Stimulated activated CD4-positive, alpha-beta T cell treated with anti-CD3 and anti-CD28 coated beads, TNF-alpha, amount 100 ng/mL, for 4 hours (primary cell): ENCODE data around the gene TRAPPC10.

Experiments
- DNase-seq, 3 experiments: peaks; one replicate each; pipeline ENCODE4 v3.0.0-alpha.2; 2020; ENCODE audit warnings: low read depth in 3 of 3

TRAPPC10 gene, protein sequence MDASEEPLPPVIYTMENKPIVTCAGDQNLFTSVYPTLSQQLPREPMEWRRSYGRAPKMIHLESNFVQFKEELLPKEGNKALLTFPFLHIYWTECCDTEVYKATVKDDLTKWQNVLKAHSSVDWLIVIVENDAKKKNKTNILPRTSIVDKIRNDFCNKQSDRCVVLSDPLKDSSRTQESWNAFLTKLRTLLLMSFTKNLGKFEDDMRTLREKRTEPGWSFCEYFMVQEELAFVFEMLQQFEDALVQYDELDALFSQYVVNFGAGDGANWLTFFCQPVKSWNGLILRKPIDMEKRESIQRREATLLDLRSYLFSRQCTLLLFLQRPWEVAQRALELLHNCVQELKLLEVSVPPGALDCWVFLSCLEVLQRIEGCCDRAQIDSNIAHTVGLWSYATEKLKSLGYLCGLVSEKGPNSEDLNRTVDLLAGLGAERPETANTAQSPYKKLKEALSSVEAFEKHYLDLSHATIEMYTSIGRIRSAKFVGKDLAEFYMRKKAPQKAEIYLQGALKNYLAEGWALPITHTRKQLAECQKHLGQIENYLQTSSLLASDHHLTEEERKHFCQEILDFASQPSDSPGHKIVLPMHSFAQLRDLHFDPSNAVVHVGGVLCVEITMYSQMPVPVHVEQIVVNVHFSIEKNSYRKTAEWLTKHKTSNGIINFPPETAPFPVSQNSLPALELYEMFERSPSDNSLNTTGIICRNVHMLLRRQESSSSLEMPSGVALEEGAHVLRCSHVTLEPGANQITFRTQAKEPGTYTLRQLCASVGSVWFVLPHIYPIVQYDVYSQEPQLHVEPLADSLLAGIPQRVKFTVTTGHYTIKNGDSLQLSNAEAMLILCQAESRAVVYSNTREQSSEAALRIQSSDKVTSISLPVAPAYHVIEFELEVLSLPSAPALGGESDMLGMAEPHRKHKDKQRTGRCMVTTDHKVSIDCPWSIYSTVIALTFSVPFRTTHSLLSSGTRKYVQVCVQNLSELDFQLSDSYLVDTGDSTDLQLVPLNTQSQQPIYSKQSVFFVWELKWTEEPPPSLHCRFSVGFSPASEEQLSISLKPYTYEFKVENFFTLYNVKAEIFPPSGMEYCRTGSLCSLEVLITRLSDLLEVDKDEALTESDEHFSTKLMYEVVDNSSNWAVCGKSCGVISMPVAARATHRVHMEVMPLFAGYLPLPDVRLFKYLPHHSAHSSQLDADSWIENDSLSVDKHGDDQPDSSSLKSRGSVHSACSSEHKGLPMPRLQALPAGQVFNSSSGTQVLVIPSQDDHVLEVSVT

DNA sequence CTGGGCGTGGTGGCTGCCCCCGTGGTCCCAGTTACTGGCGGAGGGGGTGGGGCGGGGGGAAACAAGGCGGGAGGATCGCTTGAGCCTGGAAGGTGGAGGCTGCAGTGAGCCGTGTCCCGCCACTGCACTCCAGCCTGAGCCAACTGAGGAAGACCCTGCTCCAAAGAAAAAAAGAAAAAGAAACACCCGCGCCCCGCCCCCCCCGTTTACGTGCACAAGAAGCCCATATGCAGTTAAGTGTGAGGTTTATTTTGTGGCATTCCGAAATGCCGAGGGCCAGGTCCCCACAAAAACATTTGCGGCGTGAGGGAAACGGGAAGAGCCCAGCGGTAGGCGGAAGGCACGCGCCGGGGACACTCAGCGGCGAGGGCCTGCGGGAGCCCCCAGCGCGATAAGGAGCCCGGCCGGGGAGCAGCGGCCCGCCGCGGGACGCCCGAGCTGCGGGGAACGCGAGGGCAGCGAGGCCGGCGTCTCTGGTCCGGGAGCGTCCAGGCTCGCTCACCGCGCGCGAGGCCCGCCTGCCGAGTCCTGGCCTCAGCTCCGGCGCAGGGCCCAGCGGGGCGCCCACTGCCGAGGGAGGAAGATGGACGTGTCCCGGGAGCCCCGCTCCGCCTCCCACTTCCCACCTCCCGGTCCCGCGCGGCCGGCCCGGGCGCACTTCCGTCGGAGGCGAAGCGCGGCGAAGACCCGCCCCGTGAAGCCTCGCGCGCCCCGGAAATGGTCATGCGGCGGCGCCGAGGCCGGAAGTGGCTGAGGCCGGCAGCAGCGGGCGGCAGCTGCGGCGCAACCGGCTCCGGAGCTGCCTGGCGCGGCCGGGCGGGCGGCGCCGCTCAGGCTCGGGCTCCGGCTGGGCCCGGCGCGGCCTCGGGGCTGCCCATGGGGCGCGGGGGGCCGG, at the start of gene TRAPPC10:
Gene TRAPPC10, plus strand, starts transcription at position 731 of the 895 bp plus-strand sequence. CDS start 185 bp downstream, outside the sequence.
- DNase-seq, result peak; percentile 48 to 72 (median 55)

DNA sequence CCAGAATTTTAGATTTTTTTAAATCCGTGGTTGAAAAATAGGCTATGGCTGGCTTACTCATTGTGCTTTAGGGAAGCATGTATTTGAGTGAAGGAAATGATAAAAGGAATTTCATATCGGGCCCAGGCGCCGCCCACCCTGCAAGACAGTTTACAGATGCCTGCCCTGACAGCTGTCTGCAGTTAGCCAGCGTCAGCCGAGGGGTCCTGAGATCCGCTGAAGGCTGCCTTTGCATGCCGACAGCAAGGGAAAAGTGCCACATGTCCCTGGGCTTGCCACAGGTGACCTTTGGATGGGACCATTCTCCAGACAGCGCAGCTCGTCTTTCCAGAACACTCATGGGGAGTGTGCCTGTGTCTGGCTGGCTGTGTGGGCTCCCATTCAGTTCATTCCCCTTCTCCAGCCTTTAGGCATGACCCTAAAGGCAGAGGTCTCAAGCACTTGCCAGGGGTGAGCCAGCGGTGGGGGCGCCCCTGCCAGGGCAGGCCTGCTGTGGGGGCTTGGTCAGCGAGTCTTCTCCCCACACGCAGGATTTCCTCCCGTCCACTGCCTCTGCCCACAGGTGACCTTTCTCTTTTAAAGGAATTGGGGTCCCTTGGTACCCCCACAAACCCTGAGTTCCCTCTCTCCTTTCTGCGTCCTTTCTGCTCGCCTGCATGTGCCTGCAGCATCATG, 46.1 kb upstream of the TRAPPC10 start:
- no peak for DNase-seq

DNA sequence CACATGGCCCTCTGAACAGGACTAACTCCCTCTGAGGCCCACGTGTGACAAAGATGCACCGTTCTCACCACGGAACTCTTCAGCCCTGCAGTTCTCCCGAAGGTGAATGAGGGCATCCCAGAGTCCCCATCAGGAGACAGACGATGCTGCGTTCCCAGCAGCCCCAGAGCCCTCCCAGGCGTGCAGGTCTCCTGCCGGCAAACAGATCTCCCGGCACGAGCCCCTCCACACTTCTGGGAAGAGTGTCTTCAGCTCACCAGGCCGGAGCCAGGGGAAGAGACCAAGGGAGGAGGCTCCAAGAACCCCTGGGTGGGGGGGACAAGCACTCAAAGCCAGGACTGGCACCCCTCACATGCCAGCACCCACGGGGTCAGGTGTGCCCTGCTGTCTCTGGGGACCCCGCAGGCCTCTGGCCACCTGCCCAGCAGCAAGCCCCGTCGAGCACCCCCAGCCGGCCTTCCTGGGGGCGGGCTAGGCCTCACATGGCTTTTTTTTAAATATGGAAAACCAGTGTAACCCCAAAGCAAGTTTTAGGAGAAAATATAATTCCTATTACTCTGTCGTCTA, 45.1 kb upstream of the TRAPPC10 start:
- DNase-seq, result no peak

DNA sequence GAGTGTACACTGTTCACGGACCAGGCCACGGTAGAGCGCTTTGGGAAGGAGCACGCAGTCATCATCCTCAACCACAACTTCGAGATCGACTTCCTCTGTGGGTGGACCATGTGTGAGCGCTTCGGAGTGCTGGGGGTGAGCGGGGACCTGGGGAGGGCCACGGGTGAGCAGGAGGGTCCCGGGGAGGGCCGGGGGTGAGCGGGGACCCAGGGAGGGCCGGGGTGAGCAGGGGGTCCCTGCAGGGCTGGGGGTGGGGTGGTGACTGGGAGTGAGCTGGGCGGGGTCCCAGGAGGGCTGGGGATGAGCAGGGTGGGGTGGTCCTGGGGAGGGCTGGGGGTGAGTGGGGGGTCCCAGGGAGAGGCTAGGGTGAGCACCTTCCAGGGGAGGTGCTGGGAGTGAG, 44.1 kb upstream of the TRAPPC10 start:
- no peak for DNase-seq

DNA sequence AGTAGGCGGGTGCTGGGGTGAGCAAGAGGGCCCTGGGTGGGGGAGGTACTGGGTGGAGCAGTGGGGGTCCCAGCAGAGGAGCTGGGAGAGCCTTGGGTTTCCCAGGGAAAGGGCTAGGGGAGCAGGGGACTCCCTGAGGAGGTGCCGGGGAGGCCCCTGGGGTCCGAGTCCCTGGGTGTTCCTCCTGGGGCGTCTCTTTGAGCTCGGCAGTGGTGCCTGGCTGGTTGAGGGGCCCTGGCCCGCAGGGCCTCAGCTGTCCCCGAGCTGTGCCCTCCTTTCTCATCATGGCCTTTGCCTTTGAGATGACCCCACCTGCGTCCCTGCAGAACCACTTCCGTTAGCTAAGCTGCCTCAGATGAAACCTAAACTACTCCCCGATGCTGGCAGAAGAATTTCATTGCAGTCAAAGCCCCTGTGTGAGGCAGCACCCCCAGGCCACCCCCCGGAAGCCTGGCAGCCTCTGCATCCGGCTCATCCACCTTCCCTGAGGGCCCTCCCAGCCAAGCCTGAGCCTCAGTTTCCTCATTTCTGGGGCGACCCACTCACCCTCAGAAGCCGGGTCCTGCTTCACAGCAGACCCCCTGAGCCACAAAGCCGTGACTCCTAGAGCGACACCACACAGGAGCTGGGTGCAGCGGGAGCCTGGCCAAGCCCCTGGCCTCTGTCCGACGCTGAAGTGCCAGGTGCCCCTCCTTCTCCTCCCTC, 43.5 kb upstream of the TRAPPC10 start:
- DNase-seq, result no peak

DNA sequence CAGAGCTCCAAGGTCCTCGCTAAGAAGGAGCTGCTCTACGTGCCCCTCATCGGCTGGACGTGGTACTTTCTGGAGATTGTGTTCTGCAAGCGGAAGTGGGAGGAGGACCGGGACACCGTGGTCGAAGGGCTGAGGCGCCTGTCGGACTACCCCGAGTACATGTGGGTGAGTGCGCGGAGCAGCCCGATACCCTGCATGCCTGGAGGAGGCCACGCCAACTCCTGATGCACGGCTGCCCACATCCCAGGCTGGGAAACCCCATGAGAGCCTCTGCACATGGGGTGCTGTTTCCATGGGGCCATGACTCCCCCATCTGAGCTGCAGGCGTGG, 43.0 kb upstream of the TRAPPC10 start:
- no peak for DNase-seq

DNA sequence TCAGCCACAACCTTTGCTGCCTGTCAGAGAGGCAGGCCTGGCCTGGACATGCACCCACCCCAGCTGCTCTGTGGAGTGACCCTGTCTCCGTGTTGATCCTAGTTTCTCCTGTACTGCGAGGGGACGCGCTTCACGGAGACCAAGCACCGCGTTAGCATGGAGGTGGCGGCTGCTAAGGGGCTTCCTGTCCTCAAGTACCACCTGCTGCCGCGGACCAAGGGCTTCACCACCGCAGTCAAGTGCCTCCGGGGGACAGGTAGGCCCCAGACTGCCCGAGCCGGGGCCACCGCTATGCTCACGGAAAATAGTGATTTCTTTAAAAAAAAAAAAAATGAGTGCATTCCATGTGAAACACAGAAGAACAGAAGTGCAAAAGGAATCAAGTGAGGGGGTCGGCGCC, 41.6 kb upstream of the TRAPPC10 start:
- no peak for DNase-seq

DNA sequence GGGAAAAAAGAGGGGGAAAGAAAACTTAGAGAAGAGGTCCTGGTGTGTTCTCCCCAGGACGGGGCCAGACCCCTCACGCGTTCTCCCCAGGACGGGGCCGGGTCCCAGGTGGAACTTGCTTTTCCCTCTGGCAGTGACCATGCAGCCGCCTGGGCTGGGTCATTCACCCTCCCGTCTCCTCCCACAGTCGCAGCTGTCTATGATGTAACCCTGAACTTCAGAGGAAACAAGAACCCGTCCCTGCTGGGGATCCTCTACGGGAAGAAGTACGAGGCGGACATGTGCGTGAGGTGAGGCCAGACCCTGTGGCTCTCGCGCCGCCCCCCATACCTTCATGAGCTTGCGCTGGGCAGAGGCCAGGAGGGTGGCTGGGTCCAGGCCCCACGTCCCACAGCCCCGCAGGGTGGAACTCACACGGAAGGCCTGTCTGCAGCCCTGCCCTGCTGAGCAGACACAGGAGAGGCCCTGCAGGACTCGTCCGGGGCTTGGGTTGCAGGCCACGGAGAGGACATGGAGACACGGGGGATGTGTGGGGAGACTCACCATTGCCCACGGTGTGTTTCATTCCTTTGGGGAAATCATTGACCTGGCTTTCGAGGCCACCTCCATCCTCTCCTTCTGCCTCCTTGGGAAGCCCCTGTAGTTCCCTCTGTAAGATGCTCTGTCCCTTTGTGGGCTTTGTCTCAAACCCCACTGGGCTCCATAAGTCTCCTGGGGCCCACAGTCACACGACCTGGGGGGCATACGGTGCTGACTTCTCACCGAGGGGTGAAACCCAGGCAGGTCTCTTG, 40.7 kb upstream of the TRAPPC10 start:
- DNase-seq, result no peak

DNA sequence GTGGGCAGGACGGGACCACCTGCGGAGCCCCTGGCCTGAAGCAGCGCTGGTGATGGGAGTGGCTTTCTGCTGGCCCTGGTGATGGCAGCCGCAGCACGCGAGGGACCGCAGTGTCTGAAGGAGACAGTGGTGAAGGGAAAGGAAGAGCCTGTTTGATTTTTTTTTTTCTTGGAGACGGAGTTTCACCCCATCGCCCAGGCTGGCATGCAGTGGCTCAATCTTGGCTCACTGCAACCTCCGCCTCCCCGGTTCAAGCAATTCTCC, 40.2 kb upstream of the TRAPPC10 start:
- no peak for DNase-seq

DNA sequence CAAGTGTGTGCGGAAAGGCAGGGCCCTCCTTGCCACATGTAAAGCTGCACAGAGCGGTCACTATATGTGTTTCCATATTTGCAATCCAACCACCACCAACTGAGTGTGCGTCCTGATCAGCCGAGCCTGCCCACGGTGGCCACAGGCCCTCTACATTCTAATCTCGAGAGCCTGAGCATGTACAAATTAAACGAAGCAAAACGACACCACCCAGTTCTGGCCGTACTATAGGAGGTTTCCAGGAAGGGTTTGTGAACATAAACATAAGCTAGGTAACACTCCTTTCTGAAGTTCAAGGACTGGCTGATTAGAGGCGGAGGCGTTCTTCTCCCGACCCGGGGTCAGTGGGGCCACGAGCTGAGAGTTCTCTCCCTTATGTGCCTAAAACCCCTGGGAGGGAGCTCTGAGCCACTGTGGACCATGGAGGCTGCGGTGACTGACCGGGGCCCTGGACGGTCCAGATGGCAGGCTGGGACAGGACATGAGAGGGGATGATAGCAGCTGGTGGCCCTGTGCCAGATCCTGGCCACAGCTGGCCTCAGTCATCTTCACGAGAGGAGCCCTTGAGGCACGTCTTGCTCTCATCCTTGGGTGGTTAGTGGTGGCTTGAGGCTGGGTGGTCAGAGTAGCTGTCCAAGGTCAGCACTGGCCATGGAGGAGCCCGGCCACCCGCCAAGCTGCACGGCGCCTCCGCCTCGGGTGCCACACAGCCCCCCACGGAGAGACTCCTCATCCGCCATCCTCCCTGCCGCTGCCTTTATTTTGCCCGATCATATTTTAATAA, 39.1 kb upstream of the TRAPPC10 start:
- no peak for DNase-seq

DNA sequence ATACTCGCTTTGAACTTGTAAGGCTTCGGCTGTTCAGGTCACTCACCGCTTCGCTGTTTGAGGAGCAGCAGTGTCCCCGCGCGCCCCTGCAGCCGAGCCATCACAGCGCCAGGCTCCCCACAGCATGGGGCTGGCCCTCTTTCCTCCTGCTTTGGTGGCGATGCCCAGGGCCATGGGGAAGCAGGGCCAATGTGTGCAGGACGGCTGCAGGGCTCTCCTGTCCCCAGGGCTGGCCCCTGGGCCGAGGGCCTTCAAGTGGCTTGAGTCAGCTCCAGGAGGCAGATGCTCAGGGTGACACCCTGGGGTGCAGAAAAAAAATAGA, 38.5 kb upstream of the TRAPPC10 start:
- DNase-seq, result no peak

DNA sequence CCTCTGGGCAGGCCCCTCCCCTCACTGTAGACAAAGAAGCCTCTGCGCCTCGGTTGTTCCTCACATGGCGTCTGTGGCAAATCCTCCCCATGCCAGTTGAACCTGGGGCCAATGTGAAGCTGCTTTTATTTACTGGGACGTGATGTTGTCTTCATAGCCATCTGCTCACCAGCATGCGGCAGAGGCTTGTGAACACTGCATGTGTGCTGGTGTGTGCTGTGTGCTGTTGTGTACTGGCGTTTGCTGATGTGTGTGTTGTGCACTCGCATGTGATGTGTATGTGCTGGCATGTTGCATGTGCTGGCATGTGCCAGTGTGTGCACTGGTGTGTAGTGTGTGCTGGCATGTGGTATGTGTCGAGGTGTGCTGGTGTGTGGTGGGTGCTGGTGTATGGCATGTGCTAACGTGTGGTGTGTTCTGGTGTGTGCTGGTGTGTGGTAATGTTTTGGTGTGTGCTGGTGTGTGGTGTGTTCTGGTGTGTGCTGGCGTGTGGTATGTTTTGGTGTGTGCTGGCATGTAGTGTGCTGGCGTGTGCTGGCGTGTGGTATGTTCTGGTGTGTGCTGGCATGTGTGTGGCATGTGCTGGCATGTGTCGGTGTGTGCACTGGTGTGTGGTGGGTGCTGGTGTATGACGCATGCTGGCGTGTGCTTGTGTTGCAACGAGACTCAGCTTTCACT, 37.2 kb upstream of the TRAPPC10 start:
- DNase-seq, result no peak

DNA sequence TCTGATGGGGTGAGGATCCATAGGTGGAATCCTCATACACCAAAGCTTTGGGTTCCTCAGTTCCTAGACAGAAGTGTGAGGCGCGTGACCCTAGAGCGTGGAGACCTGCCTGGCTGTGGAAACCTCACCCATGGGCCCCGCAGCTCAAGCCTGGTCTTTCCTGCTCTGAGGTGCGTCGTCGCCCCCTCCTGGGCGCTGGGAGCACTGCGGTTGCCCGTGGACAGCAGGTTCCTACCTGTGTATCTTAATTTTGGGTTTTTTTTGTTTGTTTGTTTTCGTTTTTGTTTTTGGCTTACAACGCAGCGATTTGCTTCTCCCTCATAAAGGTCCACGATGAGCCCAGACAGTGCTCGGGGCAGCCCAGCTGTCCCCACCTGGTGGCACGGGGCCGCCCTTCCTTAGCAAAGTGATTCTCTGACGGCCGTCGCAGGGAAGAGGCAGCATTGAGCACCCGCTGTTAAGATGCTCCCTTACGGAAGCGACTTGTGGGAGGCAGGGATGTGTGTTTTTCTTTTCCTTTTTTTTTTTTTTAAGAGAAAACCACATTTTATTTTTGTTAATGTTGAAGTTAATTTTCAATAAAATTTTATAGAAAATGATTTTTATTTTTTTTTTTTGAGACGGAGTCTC, 36.5 kb upstream of the TRAPPC10 start:
- peak; percentile 71 to 72 (median 71) for DNase-seq

DNA sequence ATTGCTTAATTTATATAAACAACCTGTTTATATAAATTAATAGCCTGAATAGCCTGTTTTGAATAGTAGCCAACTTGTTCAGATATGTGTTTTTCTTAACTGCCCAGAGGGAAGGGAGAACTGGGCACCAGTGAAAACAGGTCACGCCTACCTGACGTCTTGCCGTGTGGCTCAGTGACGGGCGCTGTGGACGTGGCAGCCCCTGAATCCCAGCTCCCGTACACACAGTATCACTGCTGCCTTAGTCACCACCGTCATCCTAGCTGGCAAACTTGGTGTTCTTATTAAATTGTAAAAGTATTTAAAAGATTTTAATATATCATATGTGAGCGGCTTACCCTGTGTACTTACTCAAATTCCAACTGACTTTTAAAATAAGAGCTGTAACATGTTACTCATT, 35.4 kb upstream of the TRAPPC10 start:
- no peak for DNase-seq

DNA sequence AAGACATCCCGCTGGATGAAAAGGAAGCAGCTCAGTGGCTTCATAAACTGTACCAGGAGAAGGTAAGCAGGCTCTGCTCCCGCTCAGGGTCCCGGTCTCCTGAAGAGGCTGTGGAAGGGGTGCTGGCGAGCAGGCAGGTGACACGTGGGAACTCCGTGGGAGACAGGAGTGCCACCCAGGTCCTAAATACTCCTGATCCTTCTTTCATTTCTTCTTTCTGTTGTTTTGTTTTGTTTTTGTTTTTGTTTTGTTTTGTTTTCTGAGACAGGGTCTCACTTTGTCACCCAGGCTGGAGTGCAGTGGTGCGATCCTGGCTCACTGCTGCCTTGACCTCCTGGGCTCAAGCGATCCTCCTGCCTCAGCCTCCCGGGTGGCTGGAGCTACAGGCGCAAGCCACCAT, 34.0 kb upstream of the TRAPPC10 start:
- DNase-seq, result no peak

DNA sequence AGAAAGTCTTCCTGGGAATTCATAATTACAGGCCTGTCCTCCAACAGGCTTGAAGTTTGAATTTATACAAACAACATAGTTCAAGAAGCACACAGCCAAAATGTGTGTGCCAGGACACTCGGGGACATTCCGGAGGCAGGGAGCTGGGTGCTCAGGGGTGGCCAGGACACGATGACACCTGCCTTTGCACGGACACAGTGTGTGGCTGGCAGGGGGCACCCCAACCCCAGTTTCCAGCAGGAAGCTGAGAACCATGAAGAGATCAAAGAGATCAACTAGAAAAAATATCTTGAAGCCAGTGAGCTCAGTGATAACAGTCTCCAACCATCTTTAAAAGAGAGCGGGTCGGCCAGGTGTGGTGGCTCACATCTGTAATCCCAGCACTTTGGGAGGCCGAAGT, 32.5 kb upstream of the TRAPPC10 start:
- no peak for DNase-seq

DNA sequence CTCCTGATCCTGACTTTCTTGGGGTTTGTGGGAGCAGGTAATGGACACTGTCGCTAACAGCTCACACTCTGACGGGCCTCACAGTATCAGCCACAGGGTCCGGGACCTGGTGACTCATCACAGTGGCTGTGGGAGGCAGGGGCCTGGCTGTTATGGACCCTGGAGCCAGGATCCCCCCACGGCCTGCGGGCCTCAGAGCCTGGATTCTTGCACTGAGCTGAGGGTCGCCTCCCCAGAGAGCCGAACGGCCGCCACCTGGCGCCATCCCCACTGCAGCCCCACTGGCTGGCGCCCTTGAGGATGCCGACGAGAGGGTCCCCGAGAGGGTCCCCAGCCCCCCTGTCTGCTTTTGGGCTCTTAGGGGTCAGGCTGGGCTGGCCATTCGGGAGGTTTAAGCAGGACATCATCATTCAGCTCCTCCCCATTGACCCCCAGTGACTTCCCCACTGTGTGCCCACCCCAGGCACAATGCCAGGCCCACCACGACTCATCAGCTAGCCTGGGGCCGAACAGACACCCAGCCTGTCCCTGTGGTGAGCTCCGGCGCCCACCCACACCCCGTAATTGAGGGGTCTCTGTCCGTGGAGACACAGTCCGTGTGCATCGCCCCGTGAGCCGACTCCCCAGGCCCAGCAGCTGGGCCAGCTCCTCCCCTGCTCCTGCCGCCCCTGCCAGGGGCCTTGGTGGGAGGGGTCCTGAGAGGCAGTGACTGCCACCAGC, 30.8 kb upstream of the TRAPPC10 start:
- no peak for DNase-seq
